NCI-H82 (cell line): ENCODE measurements around the gene PARP11.
A peak's percentile ranks its signal among the peaks of the same experiment; 100 is the strongest.
"Not testable (repeated sequence)": the region's sequence is repeated elsewhere in the genome, so short reads cannot be mapped to it uniquely, and the experiment has no call there.

Experiments
- DNase-seq: peaks from one replicate; lab custom pipeline; 2025; lab: John Stamatoyannopoulos, UW

Gene PARP11

DNA sequence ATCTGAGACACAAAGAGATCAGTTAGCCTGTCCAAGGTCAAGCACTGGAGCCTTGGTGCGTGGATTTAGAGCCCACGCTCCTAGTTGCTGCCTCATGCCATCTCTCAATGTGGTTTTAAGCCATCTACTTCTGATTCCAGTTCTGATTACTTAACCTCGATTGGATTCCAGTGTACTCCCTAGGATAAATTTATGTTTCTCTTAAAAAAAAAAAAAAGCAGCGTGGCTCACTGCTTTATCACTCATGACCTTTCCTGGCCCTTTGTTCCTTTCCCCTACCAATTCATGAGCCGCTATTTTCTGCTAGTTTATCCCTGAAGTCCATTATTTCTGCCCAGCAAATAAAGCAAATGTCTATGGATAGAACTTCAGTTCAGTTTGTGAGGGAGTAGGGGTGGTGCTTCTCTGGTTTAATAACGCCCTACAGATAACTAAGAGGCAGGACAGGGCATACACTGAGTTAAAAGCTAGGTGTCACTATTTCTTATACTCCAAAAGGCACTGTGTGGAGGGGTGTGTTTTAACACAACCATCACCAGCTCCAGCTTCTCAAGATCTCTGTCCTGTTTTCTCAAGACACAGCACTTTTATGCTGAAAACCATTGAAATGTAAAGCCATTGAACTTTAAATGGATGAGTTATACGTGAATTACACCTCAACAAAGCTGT is 9.8 kb upstream of the PARP11 start:
- DNase-seq, result peak; percentile 65

DNA sequence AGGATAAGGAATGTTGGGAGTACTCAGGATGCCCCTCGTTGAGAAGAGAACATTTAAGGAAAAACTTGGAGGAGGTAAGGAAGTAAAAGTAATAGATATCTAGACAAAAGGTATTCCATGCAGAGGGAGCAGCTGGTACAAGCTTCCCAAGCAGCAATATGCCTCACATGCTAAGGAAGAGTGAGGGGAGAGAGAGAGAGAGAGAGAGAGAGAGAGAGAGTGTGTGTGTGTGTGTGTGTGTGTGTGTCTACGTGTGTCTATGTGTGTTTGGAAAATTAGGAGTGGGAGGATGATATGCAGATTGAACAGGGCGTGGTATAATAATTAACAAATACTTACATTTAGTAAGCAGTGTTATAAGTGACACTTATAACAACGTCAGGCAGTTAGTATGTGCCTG is 9.2 kb upstream of the PARP11 start:
- no peak for DNase-seq

DNA sequence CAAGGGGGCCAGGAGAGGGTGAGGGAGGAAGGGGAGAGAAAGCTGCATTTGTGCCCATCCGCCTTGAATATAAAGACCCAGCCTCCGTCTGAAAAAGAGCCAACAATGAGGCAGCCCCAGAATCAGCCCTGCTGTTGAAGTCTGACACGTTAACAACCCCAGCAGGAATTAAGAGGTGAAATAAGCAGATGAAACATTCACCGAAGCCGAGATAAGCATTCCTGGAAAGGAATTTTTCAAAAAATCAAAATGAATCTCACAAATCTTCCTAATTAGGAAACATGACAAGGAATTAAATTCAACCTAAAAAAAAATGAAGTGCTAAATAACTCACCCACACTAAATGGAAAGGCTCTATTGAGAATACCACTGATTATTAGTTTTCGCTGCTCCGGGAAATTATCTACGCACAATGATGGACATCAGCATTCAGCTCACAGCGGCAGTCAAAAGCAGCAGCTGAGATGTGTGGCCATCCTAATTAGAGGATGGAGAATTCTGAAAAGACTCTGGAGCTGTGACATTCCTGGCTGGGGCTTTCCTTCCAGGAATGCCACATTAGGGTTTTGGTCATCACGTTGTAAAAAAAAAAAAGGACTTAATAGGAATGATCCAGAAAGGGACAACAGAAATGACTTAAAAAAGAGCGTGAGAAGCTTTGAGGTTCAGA is 8.2 kb upstream of the PARP11 start:
- DNase-seq, result no peak

DNA sequence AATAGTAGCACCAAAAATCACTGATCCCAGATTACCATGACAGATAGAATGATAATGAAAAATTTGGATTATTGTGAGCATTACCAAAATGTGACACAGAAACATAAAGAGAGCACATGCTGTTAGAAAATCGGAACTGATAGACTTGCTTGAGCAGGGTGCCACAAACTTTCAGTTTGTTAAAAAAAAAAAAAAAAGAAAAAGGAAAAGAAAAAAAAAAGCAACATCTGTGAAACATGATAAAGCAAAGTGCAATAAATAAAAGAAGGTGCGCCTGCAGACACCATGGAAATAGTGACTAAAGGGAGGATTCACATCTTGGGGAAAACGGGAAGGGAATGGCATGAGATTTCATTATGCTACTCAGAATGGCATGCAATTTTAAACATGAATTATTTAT is 6.6 kb upstream of the PARP11 start:
- DNase-seq, result no peak

DNA sequence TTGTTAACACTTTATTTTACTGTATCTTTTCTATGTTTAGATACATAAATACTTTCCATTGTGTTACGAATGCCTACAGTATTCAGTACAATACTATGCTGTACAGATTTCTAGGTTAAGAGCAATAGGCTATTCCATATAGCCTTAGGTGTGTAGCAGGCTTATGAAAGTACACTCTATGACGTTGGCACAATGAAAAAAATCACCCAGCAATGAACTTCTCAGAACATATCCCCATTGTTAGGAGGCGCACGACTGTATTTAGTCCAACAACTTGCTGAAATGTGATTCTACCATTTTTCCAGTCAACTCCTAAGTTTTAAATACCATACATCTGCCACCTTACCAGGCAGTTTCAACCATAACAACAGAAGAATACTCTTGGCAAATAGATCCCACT is 1.8 kb downstream of the PARP11 start:
- DNase-seq, result no peak

DNA sequence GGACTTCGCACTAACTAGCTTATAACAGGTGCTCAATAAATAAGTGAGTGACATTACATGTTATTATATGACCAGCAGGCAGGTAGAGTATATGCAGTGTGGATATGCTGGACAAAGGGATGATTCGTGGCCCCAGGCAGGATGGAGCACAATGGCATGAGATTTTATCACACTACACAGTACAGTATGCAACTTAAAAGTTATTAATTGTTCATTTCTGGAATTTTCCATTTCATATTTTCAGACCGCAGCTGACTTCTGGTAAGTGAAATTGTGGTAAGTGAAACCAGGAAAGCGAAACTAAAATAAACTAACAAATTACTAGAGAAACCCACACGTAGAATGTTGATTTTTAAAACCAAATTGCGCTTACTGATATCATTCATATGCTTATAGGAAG is 3.3 kb downstream of the PARP11 start:
- DNase-seq, result no peak

DNA sequence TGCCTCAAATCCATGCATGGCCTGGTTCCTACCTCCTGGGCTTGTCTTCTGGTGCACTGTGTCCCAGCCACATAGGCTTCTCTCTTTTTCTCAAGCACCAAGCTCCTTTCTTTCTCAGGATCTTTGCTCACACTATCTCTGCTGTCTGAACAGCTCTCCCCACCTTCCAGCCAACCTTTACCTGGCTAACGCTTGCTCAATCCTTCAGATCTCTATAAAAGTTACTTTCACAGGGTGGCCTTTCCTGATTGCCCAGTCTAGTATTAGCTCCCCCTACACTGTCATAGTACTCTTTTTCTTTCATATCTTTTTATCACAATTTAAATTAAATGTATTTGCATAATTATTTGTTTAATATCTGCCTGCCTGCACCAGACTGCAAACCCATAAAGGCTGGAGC is 3.8 kb downstream of the PARP11 start:
- DNase-seq, result no peak

DNA sequence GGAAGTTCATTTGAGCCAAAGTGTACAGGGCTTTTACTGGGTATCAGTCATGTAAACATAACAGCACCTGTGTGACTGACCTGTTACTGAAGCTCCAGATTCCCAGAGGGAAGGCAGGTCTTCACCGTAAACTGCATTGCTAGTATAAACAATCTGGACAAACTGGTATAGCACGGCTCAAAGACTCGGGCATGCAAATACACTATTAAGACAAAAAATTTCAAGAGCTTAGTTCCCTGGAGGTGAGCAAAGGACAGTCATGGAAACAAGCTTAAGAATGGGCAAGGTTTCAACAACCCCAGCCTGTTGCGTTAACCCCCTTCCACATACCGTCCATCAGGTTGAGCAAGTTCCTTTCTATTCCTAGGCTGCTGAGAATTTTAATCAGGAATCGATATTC is 9.4 kb downstream of the PARP11 start:
- DNase-seq, result no peak

DNA sequence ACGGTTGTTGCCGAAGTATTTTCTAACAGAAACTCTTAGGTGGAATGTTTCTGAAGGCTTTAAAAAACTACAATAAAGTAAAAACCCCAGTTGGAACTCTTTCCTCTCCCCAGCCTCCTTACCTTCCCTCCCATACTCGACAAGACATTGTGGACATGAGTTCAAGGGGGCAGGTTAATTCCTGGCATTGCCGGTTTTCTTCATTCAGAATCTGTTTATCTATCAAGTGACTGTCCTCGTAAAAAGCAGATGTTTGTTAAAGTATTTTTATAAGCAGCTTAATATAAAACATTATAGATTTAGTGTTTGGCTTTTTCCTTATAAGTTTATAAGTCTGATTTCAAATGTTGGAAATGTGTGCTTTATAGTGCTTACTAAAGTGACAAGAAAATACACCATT is 30.7 kb downstream of the PARP11 start:
- DNase-seq, result no peak

DNA sequence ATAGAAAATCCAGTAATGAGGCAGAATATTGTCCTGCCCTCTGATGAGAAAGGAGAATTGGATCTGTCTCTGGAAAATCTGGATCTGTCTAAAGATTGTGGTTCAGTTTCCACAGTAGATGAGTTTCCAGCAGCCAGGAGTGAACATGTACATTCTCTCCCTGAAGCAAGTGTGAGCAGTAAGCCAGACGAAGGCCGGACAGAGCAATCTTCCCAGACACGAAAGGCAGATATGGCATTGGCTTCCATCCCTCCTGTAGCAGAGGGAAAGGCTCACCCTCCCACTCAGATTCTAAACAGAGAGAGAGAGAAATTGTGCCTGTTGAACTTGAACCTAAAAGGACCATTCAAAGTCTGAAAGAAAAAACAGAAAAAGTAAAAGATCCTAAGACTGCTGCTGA is 31.4 kb downstream of the PARP11 start:
- no peak for DNase-seq

DNA sequence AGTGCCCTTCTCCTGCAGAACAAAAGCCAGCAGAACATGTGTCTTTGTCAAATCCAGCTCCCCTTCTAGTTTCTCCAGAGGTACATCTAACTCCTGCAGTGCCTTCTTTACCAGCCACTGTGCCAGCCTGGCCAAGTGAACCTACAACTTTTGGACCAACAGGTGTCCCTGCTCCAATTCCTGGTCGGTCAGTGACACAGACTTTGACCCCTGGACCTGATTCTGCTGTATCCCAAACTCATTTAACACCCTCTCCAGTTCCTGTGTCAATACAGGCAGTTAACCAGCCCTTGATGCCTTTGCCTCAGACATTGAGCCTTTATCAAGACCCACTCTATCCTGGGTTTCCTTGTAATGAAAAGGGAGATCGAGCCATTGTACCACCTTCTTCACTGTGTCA is 32.4 kb downstream of the PARP11 start:
- not testable (repeated sequence) for DNase-seq

DNA sequence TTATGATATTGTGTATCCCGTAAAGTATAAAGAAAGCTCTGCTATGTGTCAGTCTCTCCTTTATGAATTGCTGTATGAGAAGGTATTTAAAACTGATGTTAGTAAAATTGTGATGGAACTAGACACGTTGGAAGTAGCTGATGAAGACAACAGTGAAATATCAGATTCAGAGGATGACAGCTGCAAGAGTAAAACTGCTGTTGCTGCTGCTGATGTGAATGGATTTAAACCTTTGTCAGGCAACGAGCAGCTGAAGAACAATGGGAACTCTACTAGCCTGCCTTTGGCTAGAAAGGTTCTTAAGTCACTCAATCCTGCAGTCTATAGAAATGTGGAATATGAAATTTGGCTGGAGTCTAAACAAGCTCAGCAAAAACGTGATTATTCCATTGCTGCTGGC is 33.5 kb downstream of the PARP11 start:
- not testable (repeated sequence) for DNase-seq

DNA sequence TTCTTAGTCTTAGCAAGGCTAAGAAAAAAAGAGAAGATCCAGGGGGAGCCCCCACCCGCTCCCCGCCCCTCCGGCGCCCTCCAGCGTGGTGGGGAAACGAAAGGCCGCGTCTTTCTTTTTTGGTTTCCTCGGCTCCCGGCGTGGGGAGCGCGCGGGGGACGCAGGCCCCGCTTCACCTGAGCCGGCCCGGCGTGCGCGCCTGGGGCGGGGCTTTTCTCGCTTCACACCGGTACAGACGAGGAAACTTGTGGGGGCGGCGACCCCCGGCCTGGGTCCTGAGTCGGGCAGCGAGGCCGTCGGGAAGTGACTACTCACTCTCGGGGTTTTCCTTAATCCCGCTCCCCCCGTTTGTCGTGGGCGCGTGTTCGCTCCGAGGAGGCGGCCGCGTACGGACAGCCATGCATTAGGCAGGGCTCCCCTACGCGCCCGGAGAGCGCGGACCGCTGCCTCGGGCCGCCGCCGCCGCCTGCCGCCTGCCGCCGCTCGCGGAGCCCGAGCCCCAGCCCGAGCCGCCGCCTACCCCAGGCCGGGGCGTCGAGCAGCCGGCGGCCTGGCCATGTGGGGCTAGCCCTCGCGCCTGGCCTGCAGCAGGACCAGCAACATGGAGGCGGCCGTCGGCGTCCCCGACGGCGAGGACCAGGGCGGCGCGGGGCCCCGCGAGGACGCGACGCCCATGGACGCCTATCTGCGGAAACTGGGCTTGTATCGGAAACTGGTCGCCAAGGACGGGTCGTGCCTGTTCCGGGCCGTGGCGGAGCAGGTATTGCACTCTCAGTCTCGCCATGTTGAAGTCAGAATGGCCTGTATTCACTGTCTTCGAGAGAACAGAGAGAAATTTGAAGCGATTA is 34.3 kb downstream of the PARP11 start:
- DNase-seq, result not testable (repeated sequence)

DNA sequence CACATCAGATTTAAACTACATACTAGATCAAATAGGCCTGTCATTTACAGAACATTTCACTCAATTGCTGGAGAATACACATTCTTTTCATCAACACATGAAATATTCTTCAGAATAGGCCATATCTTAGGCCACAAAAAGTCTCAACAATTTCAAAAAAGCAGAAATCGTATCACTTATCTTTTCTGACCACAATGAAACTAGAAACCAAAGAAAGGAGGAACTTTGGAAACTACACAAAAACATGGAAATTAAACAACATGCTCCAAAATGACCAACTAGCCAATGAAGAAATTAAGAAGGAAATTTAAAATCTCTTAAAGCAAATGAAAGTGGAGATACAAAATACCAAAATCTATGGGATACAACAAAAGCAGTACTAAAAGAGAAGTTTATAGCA is 35.1 kb downstream of the PARP11 start:
- DNase-seq, result no peak

DNA sequence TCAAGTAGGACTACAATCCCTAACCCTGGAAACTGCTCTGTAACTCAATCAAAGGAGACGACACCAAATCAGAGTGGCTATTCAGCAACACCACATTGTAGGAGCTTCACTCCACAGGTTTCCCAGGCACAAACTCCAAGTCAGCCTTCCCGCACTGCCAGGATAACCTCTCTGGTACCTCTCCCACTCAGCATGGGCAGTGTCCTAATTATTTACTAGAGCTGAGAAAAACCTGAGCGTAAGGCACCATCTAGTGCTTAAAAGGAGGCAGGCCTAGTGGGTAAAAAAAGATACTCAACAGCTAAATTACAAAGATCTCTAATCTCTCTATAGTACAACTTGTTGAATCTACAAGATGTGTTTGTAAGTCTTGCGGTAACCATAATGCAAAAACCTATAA is 36.1 kb downstream of the PARP11 start:
- DNase-seq, result peak; percentile 19

DNA sequence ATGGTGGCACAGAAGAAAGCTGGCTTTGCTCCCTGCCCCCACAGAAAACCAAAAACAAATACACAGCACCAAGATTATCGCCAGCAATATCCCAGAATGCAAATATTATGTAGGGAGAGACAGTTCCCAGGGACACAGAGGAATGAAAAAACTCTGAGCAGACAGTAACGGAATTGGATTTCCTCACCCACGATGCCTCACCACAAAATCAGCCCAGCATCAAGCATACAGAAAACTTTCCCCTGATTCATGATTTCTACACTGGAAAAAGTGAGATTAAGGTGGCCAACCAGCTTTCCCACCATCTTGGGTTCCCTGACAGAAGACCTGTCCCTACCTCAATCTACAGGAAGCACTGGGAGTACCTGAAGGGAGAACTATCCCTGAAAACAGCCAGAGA is 36.6 kb downstream of the PARP11 start:
- no peak for DNase-seq

DNA sequence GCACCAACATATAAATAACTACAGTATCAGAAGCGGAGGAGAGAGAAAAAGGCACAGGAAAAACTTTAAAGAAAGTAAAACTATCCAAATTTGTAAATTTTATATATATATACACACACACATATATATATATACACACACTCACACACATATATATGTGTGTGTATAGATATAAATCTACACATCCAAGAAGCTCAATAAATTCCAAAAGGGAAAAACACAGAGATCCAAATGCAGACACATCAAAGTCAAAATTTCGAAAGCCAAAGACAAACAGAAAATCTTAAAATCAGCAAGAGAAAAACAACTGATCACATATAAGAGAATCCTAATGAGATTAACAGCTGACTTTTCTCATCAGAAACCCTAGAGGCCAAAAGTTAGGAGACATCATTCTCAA is 37.3 kb downstream of the PARP11 start:
- DNase-seq, result no peak

DNA sequence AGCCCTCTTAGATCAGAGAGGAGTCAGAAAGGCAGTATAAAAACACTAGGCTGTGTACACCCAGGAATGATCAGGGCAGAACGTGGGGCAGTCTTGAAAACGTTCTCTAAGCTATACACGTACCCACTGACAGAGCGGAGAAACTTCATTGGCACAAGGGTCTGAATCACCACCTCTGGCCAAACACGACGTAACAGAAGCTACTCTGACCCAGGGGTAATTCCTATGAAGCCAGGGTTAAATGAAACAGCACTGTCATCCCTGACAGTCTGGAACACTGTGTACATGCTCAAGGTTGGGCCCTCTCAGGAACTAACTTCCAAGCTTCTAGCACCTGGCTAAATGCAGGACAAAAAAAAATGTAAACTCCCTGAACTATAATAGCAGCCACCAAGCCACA is 38.4 kb downstream of the PARP11 start:
- no peak for DNase-seq

DNA sequence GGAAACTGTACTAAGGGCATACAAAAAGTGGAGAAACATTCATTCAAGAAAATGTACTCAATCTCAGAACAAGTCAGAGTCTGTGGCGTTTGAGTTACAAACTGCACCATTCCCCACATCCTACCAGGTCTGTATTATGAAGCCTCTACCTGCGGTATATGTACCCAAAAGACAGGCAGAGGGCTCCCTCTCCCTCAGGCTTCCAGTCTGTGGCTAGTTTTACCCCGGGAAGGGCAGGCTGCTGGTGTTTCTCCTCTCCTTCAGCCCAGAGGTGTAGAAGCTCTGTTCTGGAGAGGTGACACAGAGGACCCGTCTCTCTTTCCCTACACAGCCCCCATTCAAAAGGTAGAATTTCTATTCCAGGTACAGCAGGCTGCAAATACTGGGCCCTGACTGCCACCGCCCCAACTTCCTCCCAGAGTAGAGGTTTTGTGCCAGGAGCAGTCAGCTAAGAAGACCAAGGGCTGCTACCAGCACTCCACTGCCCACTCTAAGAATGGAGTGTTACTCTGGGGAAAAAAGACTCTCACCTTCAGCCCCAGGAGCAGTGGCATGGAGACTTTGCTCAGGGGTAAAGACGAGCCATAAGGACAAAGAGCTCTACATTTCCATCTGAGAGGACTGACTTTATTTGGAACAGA is 39.4 kb downstream of the PARP11 start:
- no peak for DNase-seq

DNA sequence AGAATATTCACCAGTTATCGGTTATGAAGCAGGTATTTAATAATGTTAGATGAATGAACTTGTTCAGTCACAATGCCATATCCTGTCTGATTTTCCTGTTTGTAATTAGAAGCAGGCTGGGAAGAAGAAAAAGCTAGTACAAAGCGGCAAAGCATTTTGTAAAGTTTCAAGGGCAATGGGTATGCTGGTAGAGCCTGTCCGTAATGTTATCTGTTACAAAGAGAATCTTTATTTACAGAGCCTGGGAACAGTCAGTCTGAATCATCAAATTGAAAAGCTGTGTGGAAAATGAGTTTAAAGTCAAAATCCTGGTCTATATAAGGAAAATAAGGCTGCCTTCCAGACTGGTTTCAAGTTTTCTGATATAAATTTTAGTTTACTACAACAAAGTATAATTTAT is 40.5 kb downstream of the PARP11 start:
- no peak for DNase-seq

DNA sequence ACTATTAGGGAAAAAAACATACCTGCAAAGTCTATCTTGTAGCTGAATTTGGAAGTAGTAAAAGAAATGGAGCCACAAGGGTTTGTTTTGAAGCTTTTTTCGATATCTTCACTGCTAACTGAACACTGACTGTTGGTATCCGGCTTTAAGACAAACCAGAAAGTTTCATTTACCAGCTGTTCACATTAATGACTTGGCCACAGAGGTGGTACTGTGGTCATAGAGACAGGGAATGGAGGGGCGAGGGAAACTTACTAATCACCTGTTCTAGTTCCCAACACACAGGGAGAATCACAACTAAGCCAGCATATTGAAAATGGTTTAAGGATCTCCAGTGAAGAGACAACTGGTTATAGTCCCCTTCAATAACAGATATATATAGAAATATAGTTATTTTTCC is 44.3 kb downstream of the PARP11 start:
- peak; percentile 38 for DNase-seq

DNA sequence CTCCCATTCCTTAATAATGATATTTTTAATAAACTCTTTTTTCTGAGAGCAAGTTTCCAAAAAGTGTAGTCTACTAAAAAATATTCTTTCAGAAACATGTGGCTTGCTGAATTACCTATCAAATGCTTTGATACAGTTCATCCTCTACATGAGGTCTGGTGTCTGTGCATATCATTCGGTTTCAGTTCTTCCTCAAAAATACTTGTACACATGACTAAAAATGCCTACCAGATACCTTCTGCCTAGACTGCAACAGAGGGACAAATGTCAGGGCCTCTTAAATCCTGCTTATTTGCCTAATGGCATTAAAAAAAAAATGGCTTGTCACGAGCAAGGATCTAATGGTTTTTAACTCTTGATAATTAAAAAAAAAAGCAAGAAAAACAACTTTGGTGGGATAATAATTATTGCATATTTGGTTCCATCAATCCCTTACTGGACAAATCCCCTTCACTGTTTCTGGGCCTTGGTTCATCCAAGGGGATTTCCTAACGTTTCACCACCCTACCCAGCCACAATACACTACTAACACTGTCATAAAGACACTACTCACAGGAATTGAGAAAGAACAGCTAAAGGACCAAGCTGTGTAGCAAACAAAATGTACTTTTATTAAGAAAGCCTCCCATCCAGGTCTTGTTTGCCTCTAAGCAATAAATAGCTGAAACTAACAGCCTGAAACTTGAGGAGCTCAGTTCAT is 45.7 kb downstream of the PARP11 start:
- peak; percentile 85 for DNase-seq
